Retinal pigment epithelial cell (primary cell): Measurements from ENCODE around the gene HDAC7.

Source experiments
- DNase-seq: peaks from one replicate; pipeline ENCODE4 v3.0.0-alpha.2; 2010; ENCODE audit warnings: low read depth
- H3K4me3 ChIP-seq: 2 replicates; pipeline ENCODE4 v1.5.1; 2011; ENCODE audit warnings: mild to moderate bottlenecking, low read length, control low read depth, moderate library complexity
- TF ChIP-seq, protein P1 (sequence below): conservative IDR thresholded peaks from 2 replicates; pipeline ENCODE4 v1.5.1; 2011; ENCODE audit warnings: low read depth, low read length, control low read depth, inconsistent platforms

The HDAC7 gene

DNA sequence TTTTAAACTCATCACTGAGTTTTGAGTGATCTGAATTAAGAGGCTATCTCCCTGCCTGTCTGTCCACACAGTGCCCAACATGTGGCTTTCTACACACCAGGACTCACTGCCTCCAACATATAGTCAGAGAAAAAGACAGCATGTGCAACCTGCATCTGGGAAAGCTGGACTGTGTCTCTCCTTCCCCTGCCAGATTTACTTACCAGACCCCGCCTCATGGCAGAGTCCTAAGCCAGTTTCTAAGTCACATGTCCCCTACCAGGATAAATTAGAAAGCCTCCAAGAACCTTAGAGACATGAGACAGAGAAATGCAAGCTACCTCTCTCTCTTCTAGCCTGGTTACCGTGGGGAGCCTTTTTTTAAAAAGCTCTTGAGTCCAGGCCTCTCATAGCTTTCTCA lies 2.7 kb upstream of the HDAC7 start:
- no peak for DNase-seq
- TF ChIP-seq, protein P1, sequence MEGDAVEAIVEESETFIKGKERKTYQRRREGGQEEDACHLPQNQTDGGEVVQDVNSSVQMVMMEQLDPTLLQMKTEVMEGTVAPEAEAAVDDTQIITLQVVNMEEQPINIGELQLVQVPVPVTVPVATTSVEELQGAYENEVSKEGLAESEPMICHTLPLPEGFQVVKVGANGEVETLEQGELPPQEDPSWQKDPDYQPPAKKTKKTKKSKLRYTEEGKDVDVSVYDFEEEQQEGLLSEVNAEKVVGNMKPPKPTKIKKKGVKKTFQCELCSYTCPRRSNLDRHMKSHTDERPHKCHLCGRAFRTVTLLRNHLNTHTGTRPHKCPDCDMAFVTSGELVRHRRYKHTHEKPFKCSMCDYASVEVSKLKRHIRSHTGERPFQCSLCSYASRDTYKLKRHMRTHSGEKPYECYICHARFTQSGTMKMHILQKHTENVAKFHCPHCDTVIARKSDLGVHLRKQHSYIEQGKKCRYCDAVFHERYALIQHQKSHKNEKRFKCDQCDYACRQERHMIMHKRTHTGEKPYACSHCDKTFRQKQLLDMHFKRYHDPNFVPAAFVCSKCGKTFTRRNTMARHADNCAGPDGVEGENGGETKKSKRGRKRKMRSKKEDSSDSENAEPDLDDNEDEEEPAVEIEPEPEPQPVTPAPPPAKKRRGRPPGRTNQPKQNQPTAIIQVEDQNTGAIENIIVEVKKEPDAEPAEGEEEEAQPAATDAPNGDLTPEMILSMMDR: no peak
- H3K4me3 ChIP-seq: no peak overlapping the region

DNA sequence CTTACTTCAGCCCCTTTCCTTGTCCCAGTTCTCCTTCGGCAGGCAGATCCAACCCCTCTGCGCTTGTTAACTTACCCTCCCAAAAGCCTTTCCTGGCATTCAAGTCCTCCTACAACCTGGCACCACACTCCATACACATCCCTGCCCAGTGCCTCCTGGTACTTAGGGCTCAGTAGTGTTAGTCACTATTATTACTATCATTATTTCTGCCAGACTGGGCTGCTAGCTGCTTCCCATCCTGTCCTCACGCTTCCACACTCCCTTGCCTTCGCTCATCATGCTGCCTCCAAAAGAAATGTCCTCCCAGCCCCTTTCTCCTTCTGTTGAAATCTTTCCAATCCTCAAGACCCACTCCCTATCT lies 1.6 kb upstream of the HDAC7 start:
- TF ChIP-seq, protein P1: no peak
- H3K4me3 ChIP-seq: no peak overlapping the region
- no peak for DNase-seq

DNA sequence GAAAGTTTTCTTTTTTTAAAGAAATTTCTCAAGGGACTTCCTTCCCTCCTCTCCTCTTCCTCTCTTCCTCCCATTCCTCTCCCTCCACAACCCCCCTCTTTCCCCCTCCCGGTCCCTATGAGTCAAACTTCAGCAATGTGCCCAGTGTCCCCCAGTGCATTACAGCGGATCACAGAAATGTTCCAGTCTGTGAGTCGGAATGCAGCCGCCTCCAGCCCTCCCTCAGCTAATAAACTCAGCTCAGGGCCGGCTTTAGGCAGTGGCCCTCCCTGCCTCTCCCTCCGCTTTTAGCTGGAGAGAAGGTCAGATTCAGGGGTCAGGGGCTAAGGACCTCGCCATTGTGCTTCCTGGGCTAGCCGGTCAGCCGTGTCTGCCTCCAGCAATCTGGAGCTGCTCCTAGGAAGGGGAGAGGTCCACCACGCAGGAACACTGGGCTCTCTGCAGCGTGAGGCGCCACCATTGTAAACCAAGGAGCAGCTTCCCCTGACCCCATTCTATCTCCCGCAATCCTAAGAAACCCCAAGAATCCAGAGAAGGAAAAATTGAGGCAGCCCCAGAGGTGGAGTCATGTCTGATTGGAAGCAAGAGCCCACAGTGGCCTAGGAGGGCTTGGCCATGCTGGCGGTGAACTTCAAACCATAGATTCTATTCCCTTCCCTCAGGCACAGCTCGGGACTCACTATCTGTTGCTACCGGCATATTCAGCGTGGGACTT lies 1.1 kb upstream of the HDAC7 start:
- TF ChIP-seq, protein P1: no peak
- peak; percentile 95 for DNase-seq
- H3K4me3 ChIP-seq: peak overlapping the region; percentile 77

DNA sequence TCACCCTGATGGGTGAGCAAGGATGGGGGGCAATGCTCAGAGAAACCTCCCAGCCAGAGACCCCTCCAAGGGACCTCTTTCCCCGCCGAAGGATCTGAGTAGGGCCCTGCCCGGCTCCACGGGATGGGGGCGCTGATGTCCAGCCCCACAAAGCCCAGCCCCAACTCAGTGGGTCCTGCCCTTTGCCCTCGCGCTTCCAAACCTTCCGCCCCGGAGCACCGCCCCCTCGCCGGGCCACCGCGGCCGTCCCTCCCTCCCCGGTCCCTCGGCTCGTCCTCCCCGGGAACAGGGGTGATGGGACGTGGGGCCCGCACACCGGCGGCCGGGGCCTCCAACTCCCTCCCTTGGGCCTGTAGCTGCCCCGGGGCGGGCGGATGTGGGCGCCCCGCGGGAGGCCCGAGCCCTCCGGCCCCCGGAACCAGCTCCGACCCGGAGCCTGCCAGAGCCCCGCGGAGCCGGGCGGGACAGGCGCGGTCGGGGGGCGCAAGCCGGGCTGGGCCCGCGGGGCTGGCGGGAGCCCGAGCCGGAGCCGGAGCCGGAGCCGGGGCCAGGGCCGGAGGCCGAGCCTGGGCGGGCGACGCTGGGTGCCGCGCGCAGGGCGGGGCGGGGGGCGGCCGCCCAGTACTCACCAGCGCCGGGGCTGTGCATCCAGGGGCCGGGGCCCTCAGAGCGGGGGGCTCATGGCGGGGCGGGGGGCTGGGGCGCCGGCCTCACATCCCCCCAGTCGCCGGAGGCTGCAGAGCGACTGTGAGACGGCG lies 386 bp downstream of the HDAC7 start:
- peak overlapping the region; percentile 78 for H3K4me3 ChIP-seq
- TF ChIP-seq, protein P1: peak; percentile 41
- DNase-seq: no peak

DNA sequence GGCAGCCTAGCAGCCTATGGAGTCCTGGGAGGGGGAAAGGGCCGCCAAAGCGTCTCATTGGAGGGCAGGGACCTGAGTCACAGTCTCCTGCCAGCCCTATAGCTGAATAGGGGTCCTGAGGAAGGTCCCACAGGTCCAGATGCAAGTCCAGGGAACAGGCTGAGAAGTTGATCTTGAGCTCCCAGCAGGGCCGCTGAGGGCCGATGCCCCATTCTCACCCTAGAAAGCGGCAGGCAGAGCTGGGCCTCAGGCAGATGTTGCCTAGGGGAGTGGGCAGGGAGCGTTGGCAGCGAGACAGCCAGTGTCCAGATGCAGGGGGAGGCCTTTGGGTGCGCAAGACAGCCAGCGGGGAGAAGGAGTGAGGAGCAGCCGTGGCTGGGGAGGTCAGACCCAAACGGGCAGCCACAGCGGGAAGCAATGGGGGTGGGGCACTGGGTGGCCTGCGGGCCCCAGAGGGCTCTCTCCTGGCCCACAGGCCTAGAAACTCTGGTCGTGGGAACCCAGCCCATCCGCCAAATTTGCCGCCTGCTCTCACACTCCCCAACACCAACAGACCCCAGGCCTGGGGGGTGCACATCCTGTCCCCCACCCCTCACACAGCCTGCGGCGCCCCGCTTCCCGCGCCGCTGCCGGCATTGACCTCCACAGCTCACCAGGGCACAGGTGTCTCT lies 1.1 kb downstream of the HDAC7 start:
- peak overlapping the region; percentile 78 for H3K4me3 ChIP-seq
- DNase-seq: no peak
- TF ChIP-seq, protein P1: no peak

DNA sequence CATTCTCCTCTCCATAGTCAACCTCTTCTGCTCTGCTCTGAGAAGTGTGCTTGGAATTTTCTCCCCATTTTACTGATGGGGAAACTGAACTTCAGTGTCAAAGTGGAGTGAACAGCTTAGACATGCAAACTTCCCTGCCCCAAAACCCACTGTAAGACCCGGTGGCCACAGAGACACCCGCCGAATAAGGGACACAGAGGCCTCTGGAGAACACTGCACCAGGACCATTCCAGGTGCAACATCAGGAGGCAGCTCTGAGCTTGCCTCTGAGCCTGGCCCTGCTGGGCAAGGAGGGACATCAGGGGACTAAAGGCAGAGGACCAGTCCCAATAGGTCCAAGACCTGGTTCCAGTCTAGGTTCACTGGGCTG lies 1.7 kb downstream of the HDAC7 start:
- DNase-seq: no peak
- peak overlapping the region; percentile 78 for H3K4me3 ChIP-seq
- TF ChIP-seq, protein P1: peak; percentile 20
